ENCODE data around the gene WRAP73. TPM values are rescaled to one million over a fixed set of nuclear protein-coding genes. Genes with fewer than 3 reads are reported as not detected.

WRAP73 gene
- total RNA-seq, 1 experiment from 2014 or later: 51.4 TPM

DNA sequence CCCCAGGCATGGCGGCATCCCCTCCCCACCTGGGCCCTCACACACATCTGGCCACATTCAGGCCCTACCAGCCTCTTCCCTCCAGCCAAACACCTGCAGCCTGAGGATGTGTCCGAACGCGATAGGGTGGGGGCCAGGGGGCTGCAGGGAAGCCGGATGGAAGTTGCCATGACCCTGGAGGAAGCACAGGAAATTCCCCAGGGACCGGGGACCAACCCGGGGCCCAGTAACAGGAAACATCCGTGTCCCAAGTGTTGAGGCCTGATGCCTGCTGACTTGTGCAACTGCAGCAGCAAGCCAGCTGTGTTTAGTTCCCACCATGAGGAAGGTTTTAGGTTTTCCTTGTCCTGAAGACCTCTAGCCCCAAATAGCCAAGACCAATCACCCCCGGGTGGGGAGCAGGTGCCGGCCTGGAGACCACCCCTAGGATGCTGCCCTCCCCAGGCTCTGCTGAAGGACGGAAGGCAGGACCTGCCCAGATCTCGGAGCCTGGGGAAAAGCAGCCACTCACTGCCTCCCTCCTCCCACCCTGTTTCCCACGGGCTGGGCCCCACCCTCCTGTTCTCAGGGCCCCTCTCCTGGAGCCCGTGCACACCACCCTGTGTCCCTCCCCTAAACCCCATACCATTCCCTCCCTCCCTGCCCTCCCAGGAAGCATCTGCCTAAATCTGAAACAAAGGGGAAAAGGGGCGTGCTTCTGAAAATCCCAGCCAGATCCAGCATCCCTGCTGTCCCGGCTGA is 68.4 kb downstream of the WRAP73 start:
- ATAC-seq: no peak
- DNase-seq (ENCODE audit: low read depth, low spot score): no peak
- H4K20me1 ChIP-seq (ENCODE audit: insufficient read depth): no peaks in the 10 kb centered on the region
- ChIA-PET RAD21 (ENCODE audit: low non-redundant PET in 1 of 2, low total read pairs in 2 of 2, uncharacterized antibody in 2 of 2, unreplicated experiment in 2 of 2) (no interaction called here), CTCF (no interaction called here), POLR2A (no interaction called here)
- TF ChIP-seq, protein P1, sequence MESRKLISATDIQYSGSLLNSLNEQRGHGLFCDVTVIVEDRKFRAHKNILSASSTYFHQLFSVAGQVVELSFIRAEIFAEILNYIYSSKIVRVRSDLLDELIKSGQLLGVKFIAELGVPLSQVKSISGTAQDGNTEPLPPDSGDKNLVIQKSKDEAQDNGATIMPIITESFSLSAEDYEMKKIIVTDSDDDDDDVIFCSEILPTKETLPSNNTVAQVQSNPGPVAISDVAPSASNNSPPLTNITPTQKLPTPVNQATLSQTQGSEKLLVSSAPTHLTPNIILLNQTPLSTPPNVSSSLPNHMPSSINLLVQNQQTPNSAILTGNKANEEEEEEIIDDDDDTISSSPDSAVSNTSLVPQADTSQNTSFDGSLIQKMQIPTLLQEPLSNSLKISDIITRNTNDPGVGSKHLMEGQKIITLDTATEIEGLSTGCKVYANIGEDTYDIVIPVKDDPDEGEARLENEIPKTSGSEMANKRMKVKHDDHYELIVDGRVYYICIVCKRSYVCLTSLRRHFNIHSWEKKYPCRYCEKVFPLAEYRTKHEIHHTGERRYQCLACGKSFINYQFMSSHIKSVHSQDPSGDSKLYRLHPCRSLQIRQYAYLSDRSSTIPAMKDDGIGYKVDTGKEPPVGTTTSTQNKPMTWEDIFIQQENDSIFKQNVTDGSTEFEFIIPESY (IDR thresholded peaks at IDR 0.05; ENCODE audit: extremely low read depth, insufficient replicate concordance, low read length): no peak
- TF ChIP-seq, protein P2, sequence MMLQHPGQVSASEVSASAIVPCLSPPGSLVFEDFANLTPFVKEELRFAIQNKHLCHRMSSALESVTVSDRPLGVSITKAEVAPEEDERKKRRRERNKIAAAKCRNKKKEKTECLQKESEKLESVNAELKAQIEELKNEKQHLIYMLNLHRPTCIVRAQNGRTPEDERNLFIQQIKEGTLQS (IDR thresholded peaks at IDR 0.05): no peak
- TF ChIP-seq SRF (IDR thresholded peaks at IDR 0.05; ENCODE audit: low read depth) (no peak), SIN3A (IDR thresholded peaks at IDR 0.05; ENCODE audit: low read depth) (no peak), FOSL1 (IDR thresholded peaks at IDR 0.05; ENCODE audit: low read depth) (no peak)
- H3K4me1 ChIP-seq (ENCODE audit: control insufficient read depth in 1 of 2, insufficient read depth in 2 of 2, low read length in 2 of 2): no peaks in the 10 kb centered on the region
- H3K27me3 ChIP-seq (ENCODE audit: insufficient read depth, low read length): no peaks in the 10 kb centered on the region
- H3K36me3 ChIP-seq (ENCODE audit: control insufficient read depth in 1 of 2, insufficient read depth in 2 of 2, low read length in 2 of 2): no peaks in the 10 kb centered on the region
- no peak overlapping the region for H2AFZ ChIP-seq (ENCODE audit: low read depth, low read length, poor library complexity, severe bottlenecking)
- no peak overlapping the region for H3K4me3 ChIP-seq (replicated peaks in 1 of 2; ENCODE audit: low read depth in 1 of 2, low read length in 2 of 2)
- intact Hi-C loops (cut with micrococcal nuclease): no loop called here
- no peak overlapping the region for H3K27ac ChIP-seq (ENCODE audit: low read depth, low read length)
- H3K4me2 ChIP-seq (ENCODE audit: low read length): no peak overlapping the region
- H3K9me3 ChIP-seq (ENCODE audit: control insufficient read depth in 1 of 2, insufficient read depth in 1 of 2, low read depth in 1 of 2, low read length in 2 of 2): no peaks in the 10 kb centered on the region; a peak in 1 of 4 replicates
- no TSS peak for BruUV-seq (replicated peaks)
- no peaks in the 10 kb centered on the region for H3K79me2 ChIP-seq (ENCODE audit: insufficient read depth, low read length)
- H3K9me2 ChIP-seq (ENCODE audit: insufficient read depth): no peaks in the 10 kb centered on the region
- H3K9ac ChIP-seq (ENCODE audit: low read length): no peak overlapping the region

Other genes with a start within 250 kb of the WRAP73 start
- 37.4 TPM for gene ARHGEF16, start 195.4 kb downstream of the WRAP73 start, total RNA-seq (2021; ENCODE audit: unreplicated experiment)
- gene MEGF6, start 38.6 kb downstream of the WRAP73 start, total RNA-seq (2021; ENCODE audit: unreplicated experiment): 47.6 TPM
- gene TPRG1L, start 25.1 kb downstream of the WRAP73 start, total RNA-seq (2021; ENCODE audit: unreplicated experiment): 25.6 TPM
- gene TP73, start 2.4 kb upstream of the WRAP73 start, total RNA-seq (2021; ENCODE audit: unreplicated experiment): 19.2 TPM
- not detected for gene CCDC27, start 102.3 kb upstream of the WRAP73 start, total RNA-seq (2021; ENCODE audit: unreplicated experiment)
- 5.5 TPM for gene SMIM1, start 122.6 kb upstream of the WRAP73 start, total RNA-seq (2021; ENCODE audit: unreplicated experiment)
- gene LRRC47, start 146.4 kb upstream of the WRAP73 start, total RNA-seq (2021; ENCODE audit: unreplicated experiment): 48.0 TPM
- 44.1 TPM for gene CEP104, start 207.1 kb upstream of the WRAP73 start, total RNA-seq (2021; ENCODE audit: unreplicated experiment)
- gene DFFB, start 207.4 kb upstream of the WRAP73 start, total RNA-seq (2021; ENCODE audit: unreplicated experiment): 9.0 TPM